Measurements from ENCODE around the gene SIAH2. TPM values are rescaled to one million over a fixed set of nuclear protein-coding genes. Genes with fewer than 3 reads are reported as not detected.

SIAH2 gene
- polyA plus RNA-seq, 3 donors, result 24.6 to 43.5 (median 28.2) TPM

DNA sequence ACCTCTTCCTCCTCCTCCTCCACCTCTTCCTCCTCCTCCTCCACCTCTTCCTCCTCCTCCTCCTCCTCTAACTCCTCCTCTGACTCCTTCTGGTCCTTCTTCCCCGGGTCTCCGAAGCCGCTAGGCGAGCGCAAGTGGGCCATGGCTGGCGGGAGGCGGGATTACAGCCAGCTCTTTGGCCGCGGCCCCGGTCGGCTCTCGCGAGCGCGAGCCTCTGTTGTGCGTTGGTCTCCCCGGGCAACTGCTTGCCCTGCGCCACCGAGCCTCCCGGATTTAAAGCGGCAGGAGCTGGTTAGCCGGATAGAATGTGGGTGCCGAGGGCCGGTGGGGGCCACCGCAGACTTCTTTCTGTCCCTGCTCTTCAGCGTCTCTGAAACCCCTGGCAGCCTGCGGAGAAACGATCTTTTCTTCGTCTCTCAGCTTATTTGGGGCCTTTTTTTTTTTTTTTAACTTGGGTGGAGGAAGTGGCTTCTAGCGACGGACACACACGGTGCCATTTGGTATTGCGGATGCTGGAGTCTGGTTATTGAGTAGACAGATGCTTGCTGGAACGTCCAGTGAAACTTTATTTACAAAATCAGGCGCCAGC is 59.1 kb downstream of the SIAH2 start, which contains the start of gene ERICH6:
Gene ERICH6 (minus strand): TSS at position 165 of the 589 bp plus-strand sequence. CDS start 22 bp downstream, at position 143.
- Mint-ChIP-seq H3K27me3 (ENCODE audit: low read depth in 3 of 3) (peaks cover 3 to 11% (median 4%) of the 10 kb centered on the region in 3 donors), H3K36me3 (no peaks in the 10 kb centered on the region), H3K27ac (peak within 1 kb of the TSS; percentile 93 to 99 (median 98)), H3K9me3 (peaks cover 0 to 4% (median 2%) of the 10 kb centered on the region in 7 donors), H3K4me1 (peaks cover 16% of the 10 kb centered on the region), H3K4me3 (peak within 1 kb of the TSS; percentile 92 to 95)
- peaks cover 12 to 13% of the 10 kb centered on the region in 2 donors for H3K4me1 ChIP-seq (ENCODE audit: control insufficient read depth in 1 of 2, insufficient read depth in 2 of 2, low read length in 2 of 2)
- peak within 1 kb of the TSS; percentile 94 for H2AFZ ChIP-seq (ENCODE audit: insufficient read depth, low read depth, low read length, poor library complexity, severe bottlenecking)
- no peaks in the 10 kb centered on the region for H3K27me3 ChIP-seq (ENCODE audit: control insufficient read depth in 2 of 2, insufficient read depth in 2 of 2, low read length in 2 of 2)
- no peaks in the 10 kb centered on the region for H3K36me3 ChIP-seq (replicated peaks in 1 of 2; ENCODE audit: control insufficient read depth in 1 of 2, insufficient read depth in 2 of 2, low read length in 2 of 2)
- no peaks in the 10 kb centered on the region for H3K79me2 ChIP-seq (ENCODE audit: insufficient read depth, low read length)
- peak within 1 kb of the TSS; percentile 62 to 77 (median 77) for H3K4me3 ChIP-seq (replicated peaks in 1 of 3; ENCODE audit: low read depth in 2 of 3, low read length in 3 of 3)
- DNase-seq, result peak; percentile 83 to 86 (median 85)
- intact Hi-C loops (cut with micrococcal nuclease), result no loop called here
- H3K27ac ChIP-seq (ENCODE audit: low read depth in 1 of 2, low read length in 2 of 2), result peak within 1 kb of the TSS; percentile 87 to 89
- no peaks in the 10 kb centered on the region for H4K20me1 ChIP-seq (ENCODE audit: insufficient read depth, low read length)
- H3K9ac ChIP-seq (ENCODE audit: insufficient read depth, low read length, poor library complexity, severe bottlenecking), result peak within 1 kb of the TSS; percentile 84
- H3K4me2 ChIP-seq (replicated peaks; ENCODE audit: extremely low read depth, low read length, poor library complexity, severe bottlenecking), result peak within 1 kb of the TSS; percentile 78
- WGBS (ENCODE audit: insufficient coverage), result under 1% methylated on average over 23 of the region's 35 CpGs
- H3K9me3 ChIP-seq (replicated peaks in 1 of 2; ENCODE audit: control insufficient read depth in 1 of 2, insufficient read depth in 1 of 2, low read length in 2 of 2), result peaks cover 0 to 3% of the 10 kb centered on the region in 2 donors
- TF ChIP-seq, protein P1, sequence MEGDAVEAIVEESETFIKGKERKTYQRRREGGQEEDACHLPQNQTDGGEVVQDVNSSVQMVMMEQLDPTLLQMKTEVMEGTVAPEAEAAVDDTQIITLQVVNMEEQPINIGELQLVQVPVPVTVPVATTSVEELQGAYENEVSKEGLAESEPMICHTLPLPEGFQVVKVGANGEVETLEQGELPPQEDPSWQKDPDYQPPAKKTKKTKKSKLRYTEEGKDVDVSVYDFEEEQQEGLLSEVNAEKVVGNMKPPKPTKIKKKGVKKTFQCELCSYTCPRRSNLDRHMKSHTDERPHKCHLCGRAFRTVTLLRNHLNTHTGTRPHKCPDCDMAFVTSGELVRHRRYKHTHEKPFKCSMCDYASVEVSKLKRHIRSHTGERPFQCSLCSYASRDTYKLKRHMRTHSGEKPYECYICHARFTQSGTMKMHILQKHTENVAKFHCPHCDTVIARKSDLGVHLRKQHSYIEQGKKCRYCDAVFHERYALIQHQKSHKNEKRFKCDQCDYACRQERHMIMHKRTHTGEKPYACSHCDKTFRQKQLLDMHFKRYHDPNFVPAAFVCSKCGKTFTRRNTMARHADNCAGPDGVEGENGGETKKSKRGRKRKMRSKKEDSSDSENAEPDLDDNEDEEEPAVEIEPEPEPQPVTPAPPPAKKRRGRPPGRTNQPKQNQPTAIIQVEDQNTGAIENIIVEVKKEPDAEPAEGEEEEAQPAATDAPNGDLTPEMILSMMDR (IDR thresholded peaks at IDR 0.05), result no peak

DNA sequence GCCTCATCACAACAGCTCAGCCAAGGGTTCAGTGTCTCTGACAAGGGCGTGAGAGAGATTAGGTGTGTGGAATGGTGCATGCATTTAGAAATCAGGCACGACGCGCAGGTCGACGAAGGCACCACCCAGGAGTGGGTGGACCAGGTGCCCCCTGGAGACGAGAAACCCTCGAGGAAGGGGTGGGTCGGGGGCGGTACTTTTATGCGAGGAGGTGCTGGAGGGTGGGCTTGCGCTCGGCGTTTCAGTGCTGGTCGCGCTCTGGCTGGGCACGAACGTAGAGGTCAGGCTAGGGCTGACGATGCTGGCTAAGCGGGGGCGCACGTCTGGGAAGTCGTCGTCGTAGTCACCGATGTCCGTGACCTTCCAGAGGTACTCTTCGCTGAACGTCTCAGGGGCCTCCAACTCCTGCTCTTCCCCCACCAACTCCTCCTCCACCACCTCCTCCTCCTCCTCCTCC is 59.6 kb downstream of the SIAH2 start:
- H3K36me3 ChIP-seq (replicated peaks in 1 of 2; ENCODE audit: control insufficient read depth in 1 of 2, insufficient read depth in 2 of 2, low read length in 2 of 2), result no peaks in the 10 kb centered on the region
- DNase-seq, result no peak
- no peaks in the 10 kb centered on the region for H3K79me2 ChIP-seq (ENCODE audit: insufficient read depth, low read length)
- intact Hi-C loops (cut with micrococcal nuclease), result no loop called here
- Mint-ChIP-seq H3K36me3 (no peaks in the 10 kb centered on the region), H3K4me1 (peaks cover 16% of the 10 kb centered on the region), H3K27me3 (ENCODE audit: low read depth in 3 of 3) (peaks cover 3 to 11% (median 4%) of the 10 kb centered on the region in 3 donors), H3K4me3 (peak overlapping the region; percentile 92 to 95), H3K9me3 (peaks cover 0 to 4% (median 2%) of the 10 kb centered on the region in 7 donors), H3K27ac (peak overlapping the region; percentile 93 to 99 (median 98))
- 6% methylated on average over 29 of the region's 29 CpGs for WGBS (ENCODE audit: insufficient coverage)
- H3K27me3 ChIP-seq (ENCODE audit: control insufficient read depth in 2 of 2, insufficient read depth in 2 of 2, low read length in 2 of 2), result no peaks in the 10 kb centered on the region
- H2AFZ ChIP-seq (ENCODE audit: insufficient read depth, low read depth, low read length, poor library complexity, severe bottlenecking), result peak overlapping the region; percentile 94
- TF ChIP-seq, protein P1 (IDR thresholded peaks at IDR 0.05), result no peak
- peak overlapping the region; percentile 62 to 77 (median 77) for H3K4me3 ChIP-seq (replicated peaks in 1 of 3; ENCODE audit: low read depth in 2 of 3, low read length in 3 of 3)
- peak overlapping the region; percentile 87 to 89 for H3K27ac ChIP-seq (ENCODE audit: low read depth in 1 of 2, low read length in 2 of 2)
- H3K9me3 ChIP-seq (replicated peaks in 1 of 2; ENCODE audit: control insufficient read depth in 1 of 2, insufficient read depth in 1 of 2, low read length in 2 of 2), result peaks cover 0 to 3% of the 10 kb centered on the region in 2 donors
- no peaks in the 10 kb centered on the region for H4K20me1 ChIP-seq (ENCODE audit: insufficient read depth, low read length)
- peak overlapping the region; percentile 84 for H3K9ac ChIP-seq (ENCODE audit: insufficient read depth, low read length, poor library complexity, severe bottlenecking)
- peak overlapping the region; percentile 78 for H3K4me2 ChIP-seq (replicated peaks; ENCODE audit: extremely low read depth, low read length, poor library complexity, severe bottlenecking)
- H3K4me1 ChIP-seq (ENCODE audit: control insufficient read depth in 1 of 2, insufficient read depth in 2 of 2, low read length in 2 of 2), result peaks cover 12 to 13% of the 10 kb centered on the region in 2 donors

All from CD14-positive monocyte (primary cell).